Measurements from ENCODE around the gene CARMIL1. TPM values are rescaled to one million over a fixed set of nuclear protein-coding genes. Genes with fewer than 3 reads are reported as not detected.

CARMIL1 gene
- total and polyA plus RNA-seq, 11 donors: 2.4 to 9.1 (median 5.3) TPM

GRCh38 chr6:25395731-25396130 is 116.6 kb downstream of the CARMIL1 start:
- H3K27ac ChIP-seq: no peak overlapping the region
- no peaks in the 10 kb centered on the region for H3K9me3 ChIP-seq
- no peak for DNase-seq
- H3K36me3 ChIP-seq: no peaks in the 10 kb centered on the region
- TF ChIP-seq POLR2A (IDR thresholded peaks at IDR 0.05) (no peak), CTCF (IDR thresholded peaks at IDR 0.05) (no peak)
- H3K27me3 ChIP-seq: no peaks in the 10 kb centered on the region
- no peak for ATAC-seq
- H3K4me3 ChIP-seq: no peak overlapping the region
- intact Hi-C loops (cut with DNase I): no loop called here
- WGBS, 4 donors: 68 to 94% (median 82%) methylated on average over 5 of the region's 5 CpGs
- H3K4me1 ChIP-seq: peaks cover 0 to 4% (median 0%) of the 10 kb centered on the region in 12 donors

GRCh38 chr6:25397406-25397805 is 118.2 kb downstream of the CARMIL1 start:
- TF ChIP-seq POLR2A (IDR thresholded peaks at IDR 0.05) (no peak), CTCF (IDR thresholded peaks at IDR 0.05) (no peak)
- Histone ChIP-seq H3K4me1 (peaks cover 0 to 4% (median 0%) of the 10 kb centered on the region in 12 donors), H3K27ac (no peak overlapping the region), H3K9me3 (no peaks in the 10 kb centered on the region), H3K4me3 (no peak overlapping the region), H3K36me3 (no peaks in the 10 kb centered on the region), H3K27me3 (no peaks in the 10 kb centered on the region)
- intact Hi-C loops (cut with DNase I): no loop called here
- ATAC-seq (no peak), DNase-seq (no peak)
- 89 to 97% (median 95%) methylated on average over 2 of the region's 2 CpGs for WGBS, 4 donors

GRCh38 chr6:25399885-25400284 is 120.7 kb downstream of the CARMIL1 start:
- H3K9me3 ChIP-seq: no peaks in the 10 kb centered on the region
- no peak overlapping the region for H3K4me3 ChIP-seq
- TF ChIP-seq CTCF (IDR thresholded peaks at IDR 0.05): no peak
- TF ChIP-seq POLR2A (IDR thresholded peaks at IDR 0.05): no peak
- H3K27me3 ChIP-seq: no peaks in the 10 kb centered on the region
- DNase-seq (no peak), ATAC-seq (no peak)
- peaks cover 0 to 16% (median under 1%) of the 10 kb centered on the region in 12 donors for H3K4me1 ChIP-seq
- 88 to 98% (median 94%) methylated on average over 5 of the region's 5 CpGs for WGBS, 4 donors
- no peak overlapping the region for H3K27ac ChIP-seq
- intact Hi-C loops (cut with DNase I): no loop called here
- no peaks in the 10 kb centered on the region for H3K36me3 ChIP-seq

GRCh38 chr6:25401711-25402110 is 122.5 kb downstream of the CARMIL1 start:
- Histone ChIP-seq H3K4me1 (peaks cover 0 to 35% (median 9%) of the 10 kb centered on the region in 12 donors), H3K27ac (no peak overlapping the region), H3K36me3 (no peaks in the 10 kb centered on the region), H3K27me3 (no peaks in the 10 kb centered on the region), H3K9me3 (no peaks in the 10 kb centered on the region), H3K4me3 (no peak overlapping the region)
- WGBS, 4 donors: 74 to 90% (median 81%) methylated on average over 5 of the region's 5 CpGs
- DNase-seq (no peak), ATAC-seq (no peak)
- intact Hi-C loops (cut with DNase I): no loop called here
- no peak for TF ChIP-seq POLR2A (IDR thresholded peaks at IDR 0.05)
- no peak for TF ChIP-seq CTCF (IDR thresholded peaks at IDR 0.05)

Data from heart left ventricle (tissue), 16 donors.